IMR-90 (cell line): ENCODE measurements around the gene PHKG2. TPM values are rescaled to one million over a fixed set of nuclear protein-coding genes. Genes with fewer than 3 reads are reported as not detected.

ENCODE experiments used
- ATAC-seq: fragments of 200-7000 bp; cut with Tn5 transposase; 2 replicates; pipeline ENCODE4 v1.9.1; 2020; ENCODE audit warnings: low read depth, mild to moderate bottlenecking, moderate library complexity
- BruUV-seq: library from RNA; stranded (reverse); fragments of 400-500 nt; replicated peaks from 2 replicates; lab custom pipeline; 2021; lab: Mats Ljungman, UMichigan
- CTCF ChIA-PET: fragments of 300-600 bp; formaldehyde crosslinking; extraction: SDS; loops from one replicate; lab custom pipeline; 2021; ENCODE audit warnings: antibody characterized with exemption; lab: Yijun Ruan, JAX
- POLR2A ChIA-PET: fragments of 300-600 bp; sonication (Branson Sonifier 250); formaldehyde crosslinking; loops from one replicate; lab custom pipeline; 2022; ENCODE audit warnings: antibody characterized with exemption; ENCODE audit not compliant: unreplicated experiment; lab: Charles Lee
- DNase-seq: peaks from one replicate; pipeline ENCODE4 v3.0.0; 2013
- H2AFZ ChIP-seq: replicated peaks from 2 replicates; pipeline ENCODE3; 2013; ENCODE audit warnings: low read length, mild to moderate bottlenecking; ENCODE audit not compliant: poor library complexity
- H2AK5ac ChIP-seq: 2 replicates; pipeline ENCODE4 v1.6.1; 2013; ENCODE audit warnings: low read depth, low read length, inconsistent platforms
- H2AK9ac ChIP-seq: replicated peaks from 2 replicates; pipeline ENCODE3; 2013; ENCODE audit warnings: mild to moderate bottlenecking, low read depth, low read length, moderate library complexity; ENCODE audit not compliant: poor library complexity
- H2BK120ac ChIP-seq: 2 replicates; pipeline ENCODE4 v1.6.1; 2013; ENCODE audit warnings: low read depth, low read length, inconsistent platforms
- H2BK15ac ChIP-seq: 3 replicates; pipeline ENCODE4 v1.6.1; 2013; ENCODE audit warnings: low read depth, low read length, inconsistent platforms
- H2BK20ac ChIP-seq: 2 replicates; pipeline ENCODE4 v1.6.1; 2013; ENCODE audit warnings: low read depth, mild to moderate bottlenecking, inconsistent platforms, low read length, moderate library complexity
- H2BK5ac ChIP-seq: 2 replicates; pipeline ENCODE4 v1.6.1; 2013; ENCODE audit warnings: mild to moderate bottlenecking, low read depth, low read length, inconsistent platforms; ENCODE audit not compliant: poor library complexity, severe bottlenecking
- H3K14ac ChIP-seq: replicated peaks from 2 replicates; pipeline ENCODE4 v1.6.1; 2013; ENCODE audit warnings: low read depth, low read length, inconsistent platforms
- H3K18ac ChIP-seq: 2 replicates; pipeline ENCODE4 v1.6.1; 2013; ENCODE audit warnings: low read depth, low read length, control low read depth
- H3K23ac ChIP-seq: 2 replicates; pipeline ENCODE4 v1.6.1; 2013; ENCODE audit warnings: low read depth, low read length, inconsistent platforms
- H3K27ac ChIP-seq: 2 replicates; pipeline ENCODE4 v1.5.1; 2013; ENCODE audit warnings: mild to moderate bottlenecking, control low read depth, low read length; ENCODE audit not compliant: insufficient read depth
- H3K27me3 ChIP-seq: 2 replicates; pipeline ENCODE4 v1.6.1; 2013; ENCODE audit warnings: low read length; ENCODE audit not compliant: control insufficient read depth, insufficient read depth
- H3K36me3 ChIP-seq: 2 replicates; pipeline ENCODE4 v1.6.1; 2013; ENCODE audit warnings: low read length, mixed read lengths; ENCODE audit not compliant: control insufficient read depth, insufficient read depth
- H3K4ac ChIP-seq: 2 replicates; pipeline ENCODE4 v1.6.1; 2013; ENCODE audit warnings: low read depth, low read length, inconsistent platforms
- H3K4me1 ChIP-seq: 2 replicates; pipeline ENCODE4 v1.6.1; 2013; ENCODE audit warnings: low read length, mixed read lengths; ENCODE audit not compliant: control insufficient read depth, insufficient read depth
- H3K4me2 ChIP-seq: 2 replicates; pipeline ENCODE4 v1.6.1; 2013; ENCODE audit warnings: low read depth, mild to moderate bottlenecking, control low read depth, low read length, moderate library complexity
- H3K4me3 ChIP-seq: 2 replicates; pipeline ENCODE4 v1.5.1; 2013; ENCODE audit warnings: low read depth, mild to moderate bottlenecking, control low read depth, low read length, moderate library complexity; ENCODE audit not compliant: insufficient read depth
- H3K56ac ChIP-seq: 2 replicates; pipeline ENCODE4 v1.6.1; 2013; ENCODE audit warnings: low read length, inconsistent platforms; ENCODE audit not compliant: insufficient read depth; ENCODE audit errors: extremely low read depth
- H3K79me1 ChIP-seq, 2 experiments: 2 replicates each; pipeline ENCODE4 v1.6.1; 2013; ENCODE audit warnings: low read length in 2 of 2, inconsistent platforms in 1 of 2, low read depth in 1 of 2
- H3K9ac ChIP-seq: 2 replicates; pipeline ENCODE4 v1.6.1; 2013; ENCODE audit warnings: low read depth, low read length, control low read depth
- H3K9me1 ChIP-seq: 2 replicates; pipeline ENCODE4 v1.6.1; 2013; ENCODE audit warnings: low read length, inconsistent platforms; ENCODE audit not compliant: insufficient read depth
- H3K9me3 ChIP-seq: 2 replicates; pipeline ENCODE4 v1.6.1; 2013; ENCODE audit warnings: low read length; ENCODE audit not compliant: control insufficient read depth, insufficient read depth
- H4K20me1 ChIP-seq: 2 replicates; pipeline ENCODE4 v1.6.1; 2013; ENCODE audit warnings: low read length, inconsistent platforms; ENCODE audit not compliant: insufficient read depth
- H4K5ac ChIP-seq: 2 replicates; pipeline ENCODE4 v1.6.1; 2013; ENCODE audit warnings: mild to moderate bottlenecking, low read depth, low read length, control low read depth
- H4K8ac ChIP-seq, 2 experiments: 2 replicates each; pipeline ENCODE4 v1.6.1; 2013; ENCODE audit warnings: low read depth in 2 of 2, low read length in 2 of 2, control low read depth in 1 of 2, inconsistent platforms in 1 of 2
- H4K91ac ChIP-seq: 2 replicates; pipeline ENCODE4 v1.6.1; 2013; ENCODE audit warnings: low read depth, low read length, inconsistent platforms; ENCODE audit not compliant: insufficient read depth
- FOS ChIP-seq: fragments of 150-350 bp; IDR thresholded peaks from 2 replicates; pipeline ENCODE4 v1.6.1; 2016; ENCODE audit warnings: low read depth, low read length
- RFX5 ChIP-seq: IDR thresholded peaks from 2 replicates; pipeline ENCODE4 v1.8.0; 2012; ENCODE audit warnings: low read depth, mild to moderate bottlenecking, low read length, moderate library complexity
- WGBS, 2 experiments: methylation state at CpG; one replicate each; pipeline versions ENCODE4 v1.1.5 to v1.1.7; 2013; ENCODE audit warnings: missing lambda C conversion rate in 2 of 2; ENCODE audit not compliant: insufficient read length in 1 of 2; ENCODE audit errors: extremely low coverage in 2 of 2; 5-methylcytosine and 5-hydroxymethylcytosine counted together
- dilution Hi-C: fragments of 300-500 bp; cut with HindIII; formaldehyde crosslinking; loops from one replicate; pipeline ENCODE4 v1.14.3; 2018; ENCODE audit warnings: low sequenced_read_pairs; ENCODE audit not compliant: unreplicated experiment
- in situ Hi-C: fragments of 300-500 bp; cut with MboI; formaldehyde crosslinking; loops from 3 replicates; pipeline ENCODE4 v1.14.3; 2019; ENCODE audit warnings: low sequenced_read_pairs, inconsistent platforms, mixed read lengths
- intact Hi-C: fragments of 100-400 bp; cut with micrococcal nuclease; formaldehyde crosslinking; loops from 2 replicates; pipeline ENCODE4 v1.10.0; 2022
- polyA plus RNA-seq, 3 experiments: library from polyadenylated mRNA; depleted of rRNA; stranded (reverse); fragments of >200 nt; gene quantifications; 2 replicates each; pipeline ENCODE4 v1.2.3, GENCODE V29; 2012; ENCODE audit warnings: low replicate concordance in 1 of 3
- total RNA-seq: library from RNA; depleted of rRNA; stranded (reverse); fragments of >200 nt; gene quantifications from 2 replicates; pipeline ENCODE4 v1.2.3, GENCODE V29; 2012

PHKG2 gene
- total and polyA plus RNA-seq, 2 of the 4 experiments (the other 2 are of a cell fraction), result 26.0 to 38.9 TPM

- Histone ChIP-seq H3K56ac (no peak overlapping the region), H2AK9ac (peak overlapping the region; percentile 86), H4K91ac (peak overlapping the region; percentile 43), H3K27ac (peak overlapping the region; percentile 18; the same call in 1 of the 2 replicates), H4K8ac (peak overlapping the region in 1 of 2 experiments; percentile 81; a peak in 1 of 4 replicates), H2BK20ac (peak overlapping the region; percentile 57; the same call in 1 of the 2 replicates), H2BK15ac (peak overlapping the region; percentile 31; the same call in 1 of the 3 replicates), H3K9ac (no peak overlapping the region), H3K79me1 (peaks cover 12 to 43% of the 10 kb centered on the region in 2 experiments), H4K5ac (peak overlapping the region; percentile 38; the same call in 1 of the 2 replicates), H3K4me2 (peak overlapping the region; percentile 19; the same call in 1 of the 2 replicates), H3K18ac (peak overlapping the region; percentile 16; the same call in 1 of the 2 replicates), H3K14ac (peak overlapping the region; percentile 57), H3K4me1 (peaks cover 14% of the 10 kb centered on the region), H4K20me1 (peaks cover 8% of the 10 kb centered on the region; the same call in 1 of the 2 replicates), H3K9me1 (peaks cover 16% of the 10 kb centered on the region), H3K27me3 (no peaks in the 10 kb centered on the region), H3K4ac (peak overlapping the region; percentile 44), H3K9me3 (no peaks in the 10 kb centered on the region), H2BK120ac (peak overlapping the region; percentile 33; the same call in 1 of the 2 replicates), H3K23ac (no peak overlapping the region; the same call in 1 of the 2 replicates), H3K4me3 (no peak overlapping the region), H2AFZ (peak overlapping the region; percentile 59), H3K36me3 (peaks cover 44% of the 10 kb centered on the region), H2BK5ac (peak overlapping the region; percentile 85), H2AK5ac (peak overlapping the region; percentile 86)
- dilution Hi-C loops, result no loop called here
- ChIA-PET CTCF (no interaction called here), POLR2A (no interaction called here)
- intact Hi-C loops, result no loop called here
- in situ Hi-C loops, result no loop called here
- peak; percentile 69; the same call in 1 of the 2 replicates for TF ChIP-seq FOS
- TF ChIP-seq RFX5, result no peak
- DNase-seq (peak; percentile 92), ATAC-seq (peak; percentile 88)
- no CpG with 5 or more reads among the region's 6 CpGs for WGBS, 2 experiments
- no TSS peak for BruUV-seq
Observed at GRCh38 chr16:30741461-30741914, 6.7 kb upstream of the PHKG2 start.
